ENCODE measurements around the gene EML5.

DNA sequence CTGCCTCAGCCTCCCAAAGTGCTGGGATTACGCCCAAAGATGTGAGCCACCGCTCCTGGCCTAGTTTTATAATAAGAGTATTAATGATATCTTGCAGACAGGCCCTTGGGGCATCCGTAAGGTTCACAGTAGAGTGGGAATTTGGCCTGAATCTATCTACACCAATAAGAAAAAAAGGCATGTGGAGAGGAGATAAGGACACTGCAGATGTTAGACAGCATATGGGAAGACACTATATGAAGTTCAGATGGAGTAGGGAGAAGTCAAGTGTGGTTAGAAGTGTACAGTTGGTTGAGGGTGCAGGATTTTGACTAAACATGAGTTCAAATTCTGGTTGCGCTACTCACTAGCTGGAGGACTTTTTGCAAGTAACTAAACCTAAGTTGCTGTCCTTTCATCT is 23.2 kb upstream of the EML5 start:
- TF ChIP-seq POLR2AphosphoS5 (IDR thresholded peaks at IDR 0.05; ENCODE audit: low read depth, low read length) (no peak), POLR2A (IDR thresholded peaks at IDR 0.05; ENCODE audit: low read depth, low read length) (no peak)

Data from GM12892 (cell line).